GM13976 (cell line): ENCODE results near the gene RCC2.
"Not testable (repeated sequence)": the region's sequence is repeated elsewhere in the genome, so short reads cannot be mapped to it uniquely, and the experiment has no call there.

Experiments used
- DNase-seq: peaks from one replicate; pipeline ENCODE4 v3.0.0; 2012; ENCODE audit warnings: low spot score
- CTCF ChIP-seq: IDR thresholded peaks from 2 replicates; pipeline ENCODE4 v1.5.1; 2012; ENCODE audit warnings: borderline replicate concordance, mild to moderate bottlenecking; ENCODE audit not compliant: insufficient read depth; ENCODE audit errors: extremely low read depth, missing control alignments, control extremely low read depth
- in situ Hi-C: fragments of 300-500 bp; cut with MboI; formaldehyde crosslinking; loops from one replicate; pipeline ENCODE4 v1.12.0; 2022; ENCODE audit warnings: low sequenced_read_pairs, mixed read lengths, inconsistent platforms; ENCODE audit not compliant: unreplicated experiment

Gene RCC2

DNA sequence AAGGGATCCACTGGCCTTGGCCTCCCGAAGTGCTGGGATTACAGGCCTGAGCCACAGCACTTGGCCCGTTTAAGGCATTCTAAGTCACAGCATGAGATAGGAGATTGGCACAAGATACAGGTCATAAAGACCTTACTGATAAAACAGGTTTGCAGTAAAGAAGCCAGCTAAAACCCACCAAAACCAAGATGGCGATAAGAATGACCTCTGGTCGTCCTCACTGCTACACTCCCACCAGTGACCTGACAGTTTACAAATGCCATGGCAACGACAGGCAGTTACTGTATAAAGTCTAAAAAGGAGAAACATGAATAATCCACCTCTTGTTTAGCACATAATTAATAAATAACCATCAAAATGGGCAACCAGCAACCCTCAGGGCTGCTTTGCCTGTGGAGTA is 33.3 kb upstream of the RCC2 start:
- DNase-seq, result no peak
- TF ChIP-seq CTCF, result no peak
- in situ Hi-C loops, result no loop called here

- DNase-seq, result no peak
- TF ChIP-seq CTCF, result no peak
- in situ Hi-C loops, result no loop called here
These were observed 31.9 kb upstream of the RCC2 start for GRCh38 chr1:17471393-17471792.

DNA sequence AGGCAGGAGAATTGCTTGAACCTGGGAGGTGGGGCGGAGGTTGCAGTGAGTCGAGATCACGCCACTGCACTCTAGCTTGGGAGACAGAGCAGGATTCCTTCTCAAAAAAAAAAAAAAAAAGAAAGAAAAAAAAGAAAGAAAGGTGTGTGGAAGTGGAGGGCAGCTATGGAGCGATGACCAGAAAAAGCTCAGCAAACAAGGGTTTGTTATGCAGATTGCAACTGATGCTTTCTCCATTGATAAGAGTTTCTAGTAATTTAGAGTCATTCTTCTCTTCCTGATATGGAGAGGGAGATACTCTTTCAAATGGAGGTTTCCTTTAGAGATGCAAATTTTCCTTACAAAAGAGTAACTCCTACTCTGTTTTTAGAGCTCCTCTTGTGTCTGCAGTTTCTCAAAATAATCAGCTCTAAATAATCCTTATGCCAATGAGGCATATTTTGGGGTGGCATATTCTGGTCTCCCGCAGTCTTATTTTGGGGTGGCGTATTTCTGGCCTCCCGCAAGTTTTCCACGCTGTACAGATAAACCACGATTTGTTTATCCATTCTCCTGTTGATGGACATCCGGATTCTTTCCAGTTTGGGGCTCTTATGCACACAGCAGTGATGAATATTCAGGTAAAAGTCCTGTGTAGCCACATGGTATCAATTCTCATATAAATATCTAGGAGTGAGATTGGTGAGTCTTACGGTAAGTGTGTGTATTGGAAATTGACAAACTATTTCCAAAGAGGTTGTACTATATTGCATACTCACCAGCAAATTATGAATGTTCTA is 30.7 kb upstream of the RCC2 start:
- in situ Hi-C loops, result no loop called here
- no peak for TF ChIP-seq CTCF
- no peak for DNase-seq

DNA sequence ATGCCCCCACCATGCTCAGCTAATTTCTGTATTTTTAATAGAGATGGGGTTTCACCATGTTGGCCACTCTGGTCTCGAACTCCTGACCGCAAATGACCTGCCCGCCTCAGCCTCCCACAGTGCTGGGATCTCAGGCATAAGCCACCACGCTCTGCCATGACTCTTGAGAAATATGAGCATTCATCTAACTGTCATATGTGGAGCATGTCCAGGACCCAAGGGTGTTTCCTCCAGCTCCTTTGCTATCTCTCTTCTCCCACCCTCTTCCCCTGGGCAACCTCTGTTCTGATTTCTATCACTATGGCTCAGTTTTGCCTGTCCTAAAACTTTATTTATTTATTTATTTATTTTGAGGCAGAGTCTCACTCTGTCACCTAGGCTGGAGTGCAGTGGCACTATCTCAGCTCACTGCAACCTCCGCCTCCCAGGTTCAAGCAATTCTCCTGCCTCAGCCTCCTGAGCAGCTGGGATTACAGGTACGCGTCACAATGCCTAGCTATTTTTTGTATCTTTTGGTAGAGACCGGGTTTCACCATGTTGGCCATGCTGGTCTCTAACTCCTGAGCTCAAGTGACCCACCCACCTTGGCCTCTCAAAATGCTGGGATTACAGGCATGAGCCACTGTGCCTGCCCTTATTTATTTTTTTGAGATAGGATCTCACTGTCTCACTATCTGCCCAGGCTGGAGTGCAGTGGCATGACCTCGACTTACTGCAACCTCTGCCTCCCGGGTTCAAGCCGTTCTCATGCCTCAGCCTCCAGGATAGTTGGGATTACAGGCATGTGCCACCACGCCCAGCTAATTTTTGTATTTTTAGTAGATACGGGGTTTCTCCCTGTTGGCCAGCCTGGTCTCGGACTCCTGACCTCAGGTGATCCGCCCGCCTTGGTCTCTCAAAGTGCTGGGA is 29.1 kb upstream of the RCC2 start:
- in situ Hi-C loops, DNase-seq: not testable (repeated sequence)

DNA sequence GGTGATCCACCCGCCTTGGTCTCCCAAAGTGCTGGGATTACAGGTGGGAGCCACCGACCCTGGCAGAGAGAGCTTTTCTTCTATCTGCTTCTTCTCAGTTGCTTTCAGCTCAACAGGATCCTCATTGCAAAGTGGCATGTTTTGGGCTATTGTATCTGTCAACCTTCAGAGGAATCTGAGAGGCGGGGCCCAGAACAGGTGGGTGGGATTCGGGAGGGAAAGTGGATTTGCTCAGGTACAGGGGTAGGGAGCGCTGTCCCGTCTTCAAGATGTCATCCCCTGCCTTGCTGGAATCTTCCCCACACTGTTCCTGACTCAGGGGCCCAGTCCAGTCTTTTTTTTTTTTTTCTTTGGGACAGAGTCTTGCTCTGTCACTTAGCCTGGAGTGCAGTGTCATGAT is 26.9 kb upstream of the RCC2 start:
- no peak for DNase-seq
- TF ChIP-seq CTCF, result no peak
- in situ Hi-C loops, result no loop called here

- in situ Hi-C loops, result no loop called here
These were observed 25.8 kb upstream of the RCC2 start for GRCh38 chr1:17465228-17465627.

More at GRCh38 chr1:17465228-17465627, 25.8 kb upstream of the RCC2 start:
- no peak for TF ChIP-seq CTCF
- DNase-seq, result no peak
